Fibroblast of the aortic adventitia (primary cell): ENCODE measurements around the gene E2F2. TPM values are rescaled to one million over a fixed set of nuclear protein-coding genes. Genes with fewer than 3 reads are reported as not detected.
"Not testable (repeated sequence)": the region's sequence is repeated elsewhere in the genome, so short reads cannot be mapped to it uniquely, and the experiment has no call there.

Experiments used
- DNase-seq: peaks from one replicate; pipeline ENCODE4 v3.0.0-alpha.2; 2010; ENCODE audit warnings: low read depth
- H3K4me3 ChIP-seq: 2 replicates; pipeline ENCODE4 v1.5.1; 2011; ENCODE audit warnings: low read depth, mild to moderate bottlenecking, control low read depth, low read length, moderate library complexity
- CTCF ChIP-seq: IDR thresholded peaks from 2 replicates; pipeline ENCODE4 v1.5.1; 2011; ENCODE audit warnings: mild to moderate bottlenecking, low read length, control low read depth, inconsistent platforms; ENCODE audit not compliant: insufficient read depth
- total RNA-seq: library from RNA; depleted of rRNA; stranded (reverse); fragments of >200 nt; gene quantifications from 2 replicates; pipeline ENCODE4 v1.2.3, GENCODE V29; 2012; ENCODE audit warnings: low replicate concordance

Gene E2F2
- total RNA-seq, 1 donor, result 5.6 TPM

DNA sequence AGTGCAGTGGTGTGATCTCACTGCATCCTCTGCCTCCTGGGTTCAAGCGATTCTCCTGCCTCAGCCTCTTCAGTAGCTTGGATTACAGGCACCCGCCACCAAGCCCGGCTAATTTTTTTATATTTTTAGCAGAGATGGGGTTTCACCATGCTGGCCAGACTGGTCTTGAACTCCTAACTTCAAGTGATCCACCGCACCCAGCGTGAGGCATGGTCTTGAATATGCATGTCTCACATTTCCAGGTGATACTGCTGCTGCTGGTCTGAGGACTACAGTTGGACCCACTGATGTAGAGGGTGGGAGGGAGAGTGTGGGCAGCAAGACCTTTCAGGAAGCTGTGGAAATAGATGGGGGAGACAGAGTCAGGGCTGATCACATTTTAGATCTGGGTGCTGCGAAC lies 25.2 kb downstream of the E2F2 start:
- TF ChIP-seq CTCF, result no peak
- DNase-seq, result no peak

GRCh38 chr1:23504156-23504555 lies 26.9 kb downstream of the E2F2 start:
- not testable (repeated sequence) for H3K4me3 ChIP-seq, DNase-seq

More for the DNA sequence above, 25.2 kb downstream of the E2F2 start:
- no peak overlapping the region for H3K4me3 ChIP-seq

DNA sequence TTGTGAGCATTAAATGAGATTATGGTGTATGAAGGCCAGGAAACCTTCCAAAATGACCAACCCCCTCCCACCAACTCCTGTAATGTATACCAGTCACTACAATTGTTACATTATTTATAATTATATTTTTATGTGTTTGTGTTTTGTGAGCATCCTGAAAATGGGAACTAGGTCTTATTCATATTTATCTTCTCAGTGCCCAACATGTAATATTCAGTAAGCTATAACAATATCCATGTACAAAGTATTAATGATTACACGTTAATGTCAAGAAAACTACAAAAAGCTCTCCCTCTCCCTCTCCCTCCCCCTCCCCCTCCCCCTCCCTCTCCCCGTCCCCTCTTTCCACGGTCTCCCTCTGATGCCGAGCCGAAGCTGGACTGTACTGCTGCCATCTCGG lies 28.1 kb downstream of the E2F2 start:
- TF ChIP-seq CTCF, result no peak
- DNase-seq, result no peak
- no peak overlapping the region for H3K4me3 ChIP-seq

- H3K4me3 ChIP-seq, result no peak overlapping the region
- no peak for TF ChIP-seq CTCF
- DNase-seq, result no peak
Observed at GRCh38 chr1:23500466-23500865, 30.6 kb downstream of the E2F2 start.

- TF ChIP-seq CTCF, result no peak
Observed at GRCh38 chr1:23497777-23498439, 33.1 kb downstream of the E2F2 start.

GRCh38 chr1:23496490-23497181 lies 34.4 kb downstream of the E2F2 start:
- no peak overlapping the region for H3K4me3 ChIP-seq
- DNase-seq, result no peak
- TF ChIP-seq CTCF, result no peak

More at GRCh38 chr1:23497777-23498439, 33.1 kb downstream of the E2F2 start:
- no peak overlapping the region for H3K4me3 ChIP-seq
- no peak for DNase-seq

GRCh38 chr1:23494836-23495235 lies 36.2 kb downstream of the E2F2 start:
- H3K4me3 ChIP-seq, DNase-seq: not testable (repeated sequence)

GRCh38 chr1:23492776-23493175 lies 38.3 kb downstream of the E2F2 start:
- H3K4me3 ChIP-seq, DNase-seq: not testable (repeated sequence)
